ENCODE results near the gene SEPTIN8.

Gene SEPTIN8

GRCh38 chr5:132718544-132719312 lies 58.3 kb downstream of the SEPTIN8 start:
- in situ Hi-C loops (cut with HindIII; ENCODE audit: low sequenced_read_pairs) = loop anchor here (5.0 kb wide), 1 partner anchor 54 kb away; no protein-coding TSS in a partner anchor

GRCh38 chr5:132714456-132715307 lies 62.4 kb downstream of the SEPTIN8 start:
- in situ Hi-C loops (cut with HindIII; ENCODE audit: low sequenced_read_pairs) = loop anchor here (5.0 kb wide), 1 partner anchor 58 kb away; no protein-coding TSS in a partner anchor

DNA sequence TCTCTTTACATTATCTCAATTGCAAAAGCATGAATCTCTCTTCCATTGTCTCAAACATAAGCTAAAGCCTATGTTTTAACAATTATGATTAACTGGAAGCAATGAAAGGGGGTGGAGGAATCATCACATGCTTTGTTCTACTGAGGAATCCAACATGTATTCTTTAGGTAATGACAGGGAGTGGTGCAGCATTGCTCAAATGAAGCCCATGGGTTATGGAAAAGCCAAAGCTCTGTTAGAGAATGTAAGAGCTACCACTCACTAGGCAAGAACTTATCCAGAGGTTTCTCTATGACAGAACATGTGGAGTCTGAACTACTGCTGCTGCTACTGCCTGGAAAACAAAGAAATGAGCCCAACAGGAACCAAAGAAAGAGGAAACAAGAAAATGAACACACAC lies 68.4 kb downstream of the SEPTIN8 start:
- in situ Hi-C loops (cut with HindIII; ENCODE audit: low sequenced_read_pairs) = no loop called here

DNA sequence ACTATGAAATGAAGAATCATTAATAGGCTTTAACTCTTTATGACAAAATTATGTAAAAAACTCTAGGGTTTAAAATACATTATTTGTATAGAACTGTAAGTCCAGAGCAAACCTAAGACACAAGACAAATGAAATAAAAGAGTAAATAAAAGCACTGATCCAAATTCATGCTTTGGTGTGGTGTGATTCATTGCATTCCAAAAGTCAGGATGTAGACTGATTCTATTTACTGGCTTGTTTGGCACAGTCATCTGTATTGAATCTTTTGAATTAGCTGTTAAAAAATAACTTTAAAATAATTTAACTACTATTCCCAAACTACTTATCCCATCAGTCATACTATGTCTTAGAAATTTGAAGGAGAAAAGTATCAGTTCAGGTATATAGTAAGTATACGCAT lies 72.2 kb downstream of the SEPTIN8 start:
- in situ Hi-C loops (cut with HindIII; ENCODE audit: low sequenced_read_pairs) = no loop called here

Measured in endothelial cell of hepatic sinusoid (primary cell).